A549 treated with Mapracorat at 1 μM for 4 hours (cell line): Measurements from ENCODE around the gene SRSF3. TPM values are rescaled to one million over a fixed set of nuclear protein-coding genes. Genes with fewer than 3 reads are reported as not detected.

Source experiments
- total RNA-seq: library from RNA; stranded (reverse); fragments of 200-300 nt; extraction: Qiagen RNA extraction; gene quantifications from 5 replicates; pipeline ENCODE4 v1.2.3, GENCODE V29; 2022

SRSF3 gene
- 483 to 688 TPM (median 515 TPM) in 5 replicates for total RNA-seq

GRCh38 chr6:36594029-36594815, at the start of gene SRSF3:
Gene SRSF3 (plus strand): TSS chr6:36594362. CDS start chr6:36596763, 2,401 bp downstream.

GRCh38 chr6:36546920-36547645, 47.1 kb upstream of the SRSF3 start, which contains the start of gene STK38:
Gene STK38 (minus strand): TSS chr6:36547479. CDS start chr6:36540202, 7,277 bp downstream.

Other genes with a start within 250 kb of the SRSF3 start
- gene ETV7, start 206.7 kb upstream of the SRSF3 start, total RNA-seq = 0.10 to 0.26 TPM (median 0.15 TPM) in 4 of 5 replicates, not detected in the other
- gene PXT1, start 151.5 kb upstream of the SRSF3 start, total RNA-seq = not detected in 5 replicates
- 14.8 to 20.0 TPM (median 17.7 TPM) in 5 replicates for gene KCTD20, start 151.4 kb upstream of the SRSF3 start, total RNA-seq
- 15.7 to 17.6 TPM (median 16.1 TPM) in 5 replicates for gene STK38, start 46.9 kb upstream of the SRSF3 start, total RNA-seq
- 247 to 306 TPM (median 300 TPM) in 5 replicates for gene CDKN1A, start 84.4 kb downstream of the SRSF3 start, total RNA-seq
- 0.03 to 0.06 TPM (median 0.04 TPM) in 4 of 5 replicates, not detected in the other for gene RAB44, start 103.5 kb downstream of the SRSF3 start, total RNA-seq
- 0.06 to 0.20 TPM (median 0.12 TPM) in 5 replicates for gene CPNE5, start 245.1 kb downstream of the SRSF3 start, total RNA-seq